HG02885 (cell line): ENCODE results near the gene SORCS3.

Experiments
- ATAC-seq: cut with Tn5 transposase; IDR thresholded peaks from one replicate; pipeline ENCODE4 v1.9.1; 2021; ENCODE audit warnings: mild to moderate bottlenecking; ENCODE audit not compliant: unreplicated experiment, poor library complexity

The SORCS3 gene

DNA sequence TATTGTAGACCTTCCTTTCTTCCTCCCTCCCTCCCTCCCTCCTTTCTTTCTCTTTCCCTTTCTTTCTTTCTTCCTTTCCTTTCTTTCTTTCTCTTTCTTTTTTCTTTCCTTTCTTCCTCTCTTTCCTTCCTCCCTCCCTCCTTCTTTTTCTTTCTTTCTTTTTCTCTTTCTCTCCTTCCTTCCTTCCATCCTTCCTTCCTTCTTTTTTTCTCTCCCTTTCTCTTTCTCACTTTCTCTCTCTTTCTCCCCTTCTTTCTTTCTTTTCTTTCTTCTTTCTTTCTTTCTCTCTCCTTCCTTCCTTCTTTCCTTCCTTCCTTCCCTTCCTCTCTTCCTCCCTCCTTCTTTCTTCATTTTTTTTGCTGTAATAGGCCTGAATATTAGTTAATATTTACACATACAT is 638.0 kb downstream of the SORCS3 start:
- no peak for ATAC-seq

DNA sequence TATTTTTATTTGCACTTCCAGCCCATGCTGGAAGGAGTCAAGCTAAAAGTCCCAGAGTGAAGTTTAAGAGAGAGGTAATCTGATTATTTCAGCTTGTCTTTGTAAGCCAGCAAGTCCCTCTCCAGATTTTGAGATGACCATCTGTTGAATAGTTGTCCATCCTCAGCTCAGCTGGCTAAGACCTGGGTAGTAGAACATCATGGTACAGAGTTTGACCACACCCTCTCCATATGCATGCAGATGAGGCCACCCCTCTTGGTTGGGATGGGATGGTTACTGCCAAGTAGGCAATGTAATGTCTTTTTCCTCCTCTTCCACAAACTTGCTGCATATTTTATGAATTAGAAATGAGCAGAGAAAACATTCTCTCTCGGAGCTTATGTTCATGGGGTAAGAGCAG is 639.8 kb downstream of the SORCS3 start:
- no peak for ATAC-seq

DNA sequence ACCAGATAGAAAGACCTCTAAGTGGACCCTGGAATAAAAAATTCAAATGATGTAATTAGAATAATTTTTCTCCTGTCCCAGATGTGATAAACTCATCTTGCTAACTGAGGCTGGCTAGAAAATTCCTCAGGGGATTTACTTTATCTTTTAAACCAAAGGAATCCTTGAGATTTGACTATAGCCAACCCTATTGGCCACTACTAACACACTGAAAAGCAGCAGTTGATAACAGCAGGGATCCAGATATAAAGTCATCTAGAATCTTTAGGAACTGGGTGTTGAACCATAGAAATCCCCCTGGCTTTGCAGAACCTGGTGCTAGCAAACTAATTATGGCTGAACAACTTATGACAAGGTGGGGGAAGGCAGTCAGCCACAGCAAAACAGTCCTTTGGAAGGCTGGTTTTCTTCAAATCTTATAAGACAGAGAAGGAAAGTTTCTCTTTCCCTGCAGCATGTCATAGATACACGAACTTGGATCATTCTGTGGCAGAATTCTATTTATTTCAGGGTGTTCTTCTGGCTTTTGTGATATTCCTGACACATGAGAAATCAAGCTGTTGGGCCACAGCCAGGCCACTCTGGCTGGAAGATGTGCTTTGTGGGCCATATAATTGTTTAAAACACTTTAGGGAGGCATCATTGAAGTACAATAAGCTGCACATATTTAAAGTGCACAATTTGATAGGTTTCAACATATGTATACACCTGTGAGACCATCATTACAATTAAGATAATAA is 643.6 kb downstream of the SORCS3 start:
- no peak for ATAC-seq

DNA sequence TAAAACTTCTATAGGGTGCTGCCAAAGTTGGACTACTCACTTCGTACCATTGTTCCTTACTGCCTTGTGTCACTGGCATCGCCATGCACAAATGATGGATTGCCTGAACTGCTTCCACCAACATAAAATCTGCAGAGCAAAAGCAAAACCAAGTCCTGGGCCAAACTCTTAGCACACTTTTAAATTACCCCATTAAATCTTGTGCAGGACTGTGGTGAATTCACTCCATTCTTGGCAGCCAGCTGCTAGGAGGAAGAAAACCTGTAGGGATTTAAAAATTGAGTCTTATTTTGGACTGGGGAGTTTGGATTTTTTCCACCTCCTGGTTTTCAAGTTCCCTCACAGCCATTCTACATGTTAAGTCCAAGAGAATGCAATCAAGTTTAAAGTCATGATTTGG is 646.9 kb downstream of the SORCS3 start:
- no peak for ATAC-seq

DNA sequence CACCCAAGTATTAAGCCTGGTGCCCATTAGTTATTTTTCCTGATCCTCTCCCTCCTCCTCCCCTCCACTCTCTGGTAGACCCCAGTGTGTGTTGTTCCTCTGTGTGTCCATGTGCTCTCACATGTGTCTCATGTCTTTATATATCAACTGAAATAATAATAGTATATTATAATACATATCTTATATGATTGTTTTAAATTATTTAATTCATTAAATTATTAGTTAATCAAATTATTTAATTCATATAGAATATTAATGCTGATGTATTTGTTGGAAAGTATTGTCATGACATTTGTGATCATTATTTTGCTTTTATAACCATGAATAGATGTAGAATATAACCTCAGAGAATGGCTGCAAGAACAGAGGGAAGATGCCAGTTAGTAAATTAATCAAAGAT is 647.5 kb downstream of the SORCS3 start:
- ATAC-seq: no peak

DNA sequence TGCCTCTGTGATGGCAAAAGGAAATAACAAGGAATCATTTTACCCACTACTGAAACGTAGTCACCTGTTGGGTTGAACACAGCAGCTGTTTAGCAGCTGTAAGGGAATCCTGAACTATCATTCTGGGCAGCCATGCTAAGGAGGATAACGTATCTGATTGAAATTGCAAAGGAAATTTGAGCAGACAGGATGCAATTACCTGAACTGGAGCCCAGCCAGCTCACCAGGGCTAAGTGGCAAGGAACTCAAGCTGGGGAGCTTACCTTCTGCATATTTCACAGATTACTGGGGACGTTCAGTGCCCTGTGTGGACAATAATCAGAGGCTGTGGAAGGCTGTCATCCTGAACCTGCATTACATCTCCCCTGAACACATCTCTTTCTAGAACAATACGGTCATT is 650.5 kb downstream of the SORCS3 start:
- no peak for ATAC-seq

DNA sequence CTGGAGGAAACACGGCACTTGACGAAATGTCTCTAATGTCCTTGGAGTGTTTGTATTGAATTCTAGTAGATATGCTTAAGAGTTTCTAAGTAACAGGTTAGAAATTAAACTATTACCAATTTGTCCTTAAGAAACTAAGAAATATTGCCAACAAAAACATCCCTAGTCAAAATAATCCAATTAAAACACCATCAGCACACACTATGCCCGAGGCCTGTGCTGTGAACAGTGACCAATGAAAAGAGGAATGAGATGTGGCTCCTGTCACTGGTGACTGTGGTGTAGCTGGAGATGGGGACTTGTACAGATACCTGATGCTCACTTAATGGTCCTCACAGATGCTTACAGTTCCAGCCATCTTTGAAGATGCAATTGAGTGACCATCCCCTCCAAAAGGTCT is 651.1 kb downstream of the SORCS3 start:
- no peak for ATAC-seq
